Suprapubic skin (tissue), 4 donors: ENCODE results near the gene DNAH1. TPM values are rescaled to one million over a fixed set of nuclear protein-coding genes. Genes with fewer than 3 reads are reported as not detected.

Source experiments
- DNase-seq, 2 donors: peaks; one replicate each; pipeline ENCODE4 v3.0.0-alpha.2; 2019; ENCODE audit warnings: low spot score in 2 of 2
- H3K27ac ChIP-seq: fragments of 200-600 bp; sonication (generic); one replicate; pipeline ENCODE4 v1.5.1; 2019
- H3K27me3 ChIP-seq: fragments of 200-600 bp; sonication (generic); one replicate; pipeline ENCODE4 v1.5.1; 2019
- H3K36me3 ChIP-seq: fragments of 200-600 bp; sonication (generic); one replicate; pipeline ENCODE4 v1.5.1; 2019
- H3K4me1 ChIP-seq: fragments of 200-600 bp; sonication (generic); one replicate; pipeline ENCODE4 v1.5.1; 2019
- H3K4me3 ChIP-seq: fragments of 200-600 bp; sonication (generic); one replicate; pipeline ENCODE4 v1.5.1; 2019; ENCODE audit warnings: mild to moderate bottlenecking
- H3K9me3 ChIP-seq: fragments of 200-600 bp; sonication (generic); one replicate; pipeline ENCODE4 v1.5.1; 2019
- CTCF ChIP-seq, 2 donors: fragments of 200-600 bp in 1 of 2; fragments of 450-650 bp in 1 of 2; sonication (generic) in 1 of 2; IDR thresholded peaks; one replicate each; pipeline ENCODE4 v1.5.1; 2016 to 2019; ENCODE audit warnings: antibody characterized with exemption in 2 of 2, mild to moderate bottlenecking in 1 of 2, moderate library complexity in 1 of 2
- EP300 ChIP-seq: sonication (generic); formaldehyde crosslinking; IDR thresholded peaks from one replicate; pipeline ENCODE4 v1.6.1; 2017; ENCODE audit warnings: antibody characterized with exemption
- POLR2A ChIP-seq, 2 donors: fragments of 450-650 bp; IDR thresholded peaks; one replicate each; pipeline ENCODE4 v1.6.1; 2017; ENCODE audit warnings: antibody characterized with exemption in 2 of 2, mild to moderate bottlenecking in 2 of 2, moderate library complexity in 2 of 2
- POLR2AphosphoS5 ChIP-seq, 3 donors: sonication (generic); formaldehyde crosslinking; IDR thresholded peaks; one replicate each; pipeline ENCODE4 v1.6.1; 2017; ENCODE audit warnings: antibody characterized with exemption in 3 of 3
- WGBS: methylation state at CpG from one replicate; pipeline ENCODE4 v1.1.5; 2018; 5-methylcytosine and 5-hydroxymethylcytosine counted together
- total RNA-seq, 4 donors: library from RNA; depleted of rRNA; stranded (reverse); fragments of >200 nt; gene quantifications; one replicate each; pipeline ENCODE4 v1.1.0, GENCODE V29; 2016

Gene DNAH1
- total RNA-seq, 4 donors from 2014 or later = 3.4 to 10.1 (median 7.7) TPM

- H3K27me3 ChIP-seq = no peaks in the 10 kb centered on the region
- no peak for DNase-seq
Measured at GRCh38 chr3:52343946-52344600, 28.0 kb downstream of the DNAH1 start.

GRCh38 chr3:52345521-52346109 lies 29.5 kb downstream of the DNAH1 start:
- Histone ChIP-seq H3K9me3 (no peaks in the 10 kb centered on the region), H3K27me3 (no peaks in the 10 kb centered on the region), H3K4me1 (peaks cover 3% of the 10 kb centered on the region), H3K27ac (no peak overlapping the region), H3K4me3 (no peak overlapping the region), H3K36me3 (peaks cover 30% of the 10 kb centered on the region)
- WGBS = 87% methylated on average over 4 of the region's 9 CpGs
- TF ChIP-seq POLR2A (IDR thresholded peaks at IDR 0.05) (no peak), POLR2AphosphoS5 (IDR thresholded peaks at IDR 0.05) (no peak), EP300 (no peak), CTCF (IDR thresholded peaks at IDR 0.05) (no peak)
- no peak for DNase-seq

More at GRCh38 chr3:52343946-52344600, 28.0 kb downstream of the DNAH1 start:
- Histone ChIP-seq H3K4me1 (peaks cover 3% of the 10 kb centered on the region), H3K27ac (no peak overlapping the region), H3K4me3 (no peak overlapping the region), H3K36me3 (peaks cover 18% of the 10 kb centered on the region), H3K9me3 (no peaks in the 10 kb centered on the region)
- no peak for TF ChIP-seq EP300
- TF ChIP-seq POLR2A (IDR thresholded peaks at IDR 0.05) = no peak
- no peak for TF ChIP-seq POLR2AphosphoS5 (IDR thresholded peaks at IDR 0.05)
- no peak for TF ChIP-seq CTCF (IDR thresholded peaks at IDR 0.05)
- 88% methylated on average over 11 of the region's 11 CpGs for WGBS

GRCh38 chr3:52346623-52347530 lies 30.8 kb downstream of the DNAH1 start:
- Histone ChIP-seq H3K27me3 (no peaks in the 10 kb centered on the region), H3K4me3 (no peak overlapping the region), H3K9me3 (no peaks in the 10 kb centered on the region), H3K36me3 (peaks cover 40% of the 10 kb centered on the region), H3K27ac (no peak overlapping the region), H3K4me1 (peaks cover 3% of the 10 kb centered on the region)
- TF ChIP-seq EP300 (no peak), POLR2A (IDR thresholded peaks at IDR 0.05) (no peak), CTCF (IDR thresholded peaks at IDR 0.05) (no peak)
- 77% methylated on average over 16 of the region's 16 CpGs for WGBS
- no peak for DNase-seq

GRCh38 chr3:52347716-52348635 lies 31.9 kb downstream of the DNAH1 start:
- Histone ChIP-seq H3K27ac (no peak overlapping the region), H3K27me3 (no peaks in the 10 kb centered on the region), H3K9me3 (no peaks in the 10 kb centered on the region), H3K4me3 (no peak overlapping the region), H3K36me3 (peaks cover 50% of the 10 kb centered on the region), H3K4me1 (peaks cover 3% of the 10 kb centered on the region)
- TF ChIP-seq EP300 (no peak), POLR2A (IDR thresholded peaks at IDR 0.05) (no peak)
- 93% methylated on average over 10 of the region's 13 CpGs for WGBS
- no peak for DNase-seq

GRCh38 chr3:52349131-52349530 lies 33.0 kb downstream of the DNAH1 start:
- Histone ChIP-seq H3K4me1 (peaks cover 3% of the 10 kb centered on the region), H3K27me3 (no peaks in the 10 kb centered on the region), H3K36me3 (peaks cover 62% of the 10 kb centered on the region), H3K27ac (no peak overlapping the region), H3K9me3 (no peaks in the 10 kb centered on the region), H3K4me3 (no peak overlapping the region)
- no CpG with 5 or more reads among the region's 11 CpGs for WGBS
- DNase-seq = no peak
- no peak for TF ChIP-seq CTCF (IDR thresholded peaks at IDR 0.05)
- TF ChIP-seq POLR2A (IDR thresholded peaks at IDR 0.05) = no peak
- TF ChIP-seq POLR2AphosphoS5 (IDR thresholded peaks at IDR 0.05) = no peak
- TF ChIP-seq EP300 = no peak
